HPDE6-E6E7 (cell line): ENCODE results near the gene RPL12.

ENCODE experiments used
- DNase-seq: peaks from one replicate; pipeline ENCODE4 v3.0.0; 2011; ENCODE audit warnings: missing footprints; ENCODE audit errors: extremely low spot score

RPL12 gene

GRCh38 chr9:127450830-127451607, at the start of gene RPL12, which contains the start of gene LRSAM1:
RPL12 (minus strand) TSS chr9:127451406; CDS start chr9:127451317, 89 bp downstream.
LRSAM1 (plus strand) TSS chr9:127451510; CDS start chr9:127454528, 3,018 bp downstream.
- peak; percentile 88 for DNase-seq

- DNase-seq: no peak
Observed at GRCh38 chr9:127500862-127501261, 49.7 kb upstream of the RPL12 start.

DNA sequence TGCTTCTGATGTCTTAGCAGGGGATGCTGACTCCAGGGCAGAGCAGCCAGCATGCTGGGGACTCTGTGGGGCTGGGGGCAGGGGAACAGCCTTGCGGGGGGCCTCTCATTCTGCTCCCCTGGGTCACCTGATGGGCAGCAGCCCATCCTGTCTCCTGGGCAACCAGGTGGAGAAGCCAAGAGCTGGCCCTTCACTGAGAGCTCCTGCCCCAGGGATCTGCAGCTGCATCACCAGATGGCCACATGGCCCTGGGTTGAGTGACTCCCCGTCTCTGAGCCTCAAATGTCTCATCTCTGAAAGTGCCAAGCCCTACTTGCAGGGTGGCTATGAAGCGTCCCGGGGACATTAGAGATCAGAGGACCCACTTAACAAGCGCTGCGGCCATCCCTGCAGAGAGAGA, 49.2 kb upstream of the RPL12 start:
- DNase-seq: no peak

DNA sequence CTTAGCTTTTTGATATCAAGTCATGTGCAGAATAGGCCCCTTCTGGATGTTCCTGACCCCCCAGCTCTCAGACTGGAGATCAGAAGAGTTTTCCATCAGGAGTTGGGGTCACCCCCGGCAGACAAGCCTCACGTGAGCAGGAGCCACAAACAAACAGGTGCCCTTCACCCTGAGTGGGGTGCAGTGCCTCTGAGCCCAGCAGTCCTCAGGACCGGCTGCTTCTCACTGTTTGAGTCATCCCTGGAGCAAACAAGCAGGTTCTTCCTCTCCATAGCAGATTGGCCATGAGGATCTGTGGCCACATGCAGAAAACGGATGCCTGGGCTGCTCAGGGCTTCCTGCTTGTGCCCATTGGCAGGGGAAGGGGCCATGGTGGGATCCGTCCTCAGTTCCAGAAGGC, 47.1 kb upstream of the RPL12 start:
- peak; percentile 63 for DNase-seq

GRCh38 chr9:127497656-127498290, 46.6 kb upstream of the RPL12 start:
- DNase-seq: no peak

- DNase-seq: no peak
Observed at GRCh38 chr9:127496974-127497373, 45.8 kb upstream of the RPL12 start.

DNA sequence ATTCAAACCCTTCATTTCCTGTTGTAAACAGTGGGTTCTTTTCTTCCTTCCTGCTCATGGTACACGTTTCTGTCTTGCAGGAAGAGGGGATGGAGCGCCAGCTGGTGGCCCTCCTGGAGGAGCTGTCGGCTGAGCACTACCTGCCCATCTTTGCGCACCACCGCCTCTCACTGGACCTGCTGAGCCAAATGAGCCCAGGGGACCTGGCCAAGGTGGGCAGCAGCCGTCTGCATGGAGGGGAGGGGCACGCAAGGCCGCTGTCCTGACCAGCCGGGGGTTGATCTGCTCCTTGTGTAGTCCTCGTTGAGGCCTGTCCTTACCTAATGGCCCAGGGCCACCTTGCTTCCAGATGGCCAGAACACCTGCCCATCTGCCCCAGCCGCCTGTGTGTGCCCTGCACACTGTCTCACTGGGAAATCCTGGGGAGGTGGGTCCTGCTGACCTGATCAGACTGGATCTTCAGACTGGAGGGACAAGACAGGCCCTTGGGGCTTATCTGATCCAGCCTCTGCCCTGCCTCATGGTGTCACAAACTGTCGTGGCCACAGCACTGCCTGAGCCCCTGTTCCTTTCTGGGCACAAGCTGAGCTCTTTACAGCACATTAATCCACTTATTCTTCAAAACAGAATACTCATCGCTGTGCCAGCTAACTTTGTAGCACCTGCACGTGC, 44.8 kb upstream of the RPL12 start:
- DNase-seq: no peak

DNA sequence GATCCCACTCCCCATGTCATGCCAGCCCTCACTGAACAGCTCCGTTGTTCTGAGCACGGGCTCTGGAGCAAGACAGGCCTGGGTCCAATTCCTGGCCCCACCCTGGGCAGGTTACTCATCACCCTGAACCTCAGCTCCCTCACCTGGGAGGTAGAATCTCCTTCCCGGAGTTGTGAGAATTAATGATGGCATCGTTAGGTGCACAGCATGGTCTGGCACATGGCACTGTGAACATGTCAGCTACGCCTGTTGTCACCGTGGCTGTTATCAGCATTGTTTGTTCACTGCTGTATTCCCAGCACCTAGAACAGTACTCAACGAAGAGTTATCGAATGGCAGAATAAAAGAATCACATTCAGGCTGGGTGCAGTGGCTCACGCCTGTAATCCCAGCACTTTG, 43.1 kb upstream of the RPL12 start:
- DNase-seq: no peak

DNA sequence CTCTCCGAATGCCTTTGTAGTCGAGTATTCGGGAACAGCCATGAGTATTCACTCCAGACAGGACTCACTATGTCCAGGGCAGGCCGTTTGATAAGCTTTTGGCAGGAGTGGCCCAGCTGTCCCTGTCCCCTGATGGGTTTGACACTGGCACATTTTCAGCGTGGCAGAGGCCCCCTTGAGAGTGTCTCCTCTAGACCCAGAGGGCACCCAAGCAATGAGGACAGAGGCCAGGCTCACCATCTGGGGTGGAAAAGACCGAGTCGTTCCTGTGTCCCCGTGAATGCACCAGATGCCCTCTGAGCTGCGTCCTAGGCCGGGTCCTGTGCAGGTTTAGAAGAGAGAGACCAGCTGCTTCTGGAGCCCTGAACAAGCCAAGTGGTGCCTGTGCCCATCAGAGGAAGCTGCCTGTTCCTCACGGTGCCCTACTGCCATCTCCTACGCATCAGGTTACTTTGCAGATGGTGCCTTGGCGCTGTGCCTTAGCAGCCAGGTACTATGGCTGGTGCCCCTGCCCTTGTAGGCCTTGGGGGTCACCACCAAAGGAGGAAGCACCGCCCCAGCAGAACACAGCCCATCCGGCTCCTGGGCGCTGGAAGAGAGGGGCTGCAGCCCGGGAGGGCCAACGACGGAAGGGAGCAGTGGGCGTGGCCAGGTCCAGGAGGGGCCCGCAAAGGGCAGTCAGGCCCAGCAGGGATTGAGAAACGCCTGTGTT, 42.5 kb upstream of the RPL12 start:
- DNase-seq: no peak

DNA sequence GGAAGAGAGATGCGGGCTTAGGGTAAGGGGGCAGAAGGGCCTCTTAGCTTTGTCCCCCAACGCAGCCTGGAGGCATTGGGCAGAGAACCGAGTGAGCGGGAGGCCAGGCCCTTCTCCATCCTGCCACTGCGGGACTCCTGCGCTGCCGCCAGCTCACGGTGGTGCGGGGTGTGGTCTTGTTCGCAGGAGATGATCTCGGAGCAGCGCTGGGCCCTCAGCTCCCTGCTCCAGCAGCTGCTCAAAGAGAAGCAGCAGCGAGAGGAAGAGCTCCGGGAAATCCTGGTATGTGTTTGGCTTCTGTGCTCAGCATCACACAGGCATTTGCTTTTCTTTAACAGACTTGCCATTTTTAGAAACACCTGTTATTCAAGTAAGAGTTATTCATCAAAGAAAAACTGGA, 41.4 kb upstream of the RPL12 start:
- no peak for DNase-seq

DNA sequence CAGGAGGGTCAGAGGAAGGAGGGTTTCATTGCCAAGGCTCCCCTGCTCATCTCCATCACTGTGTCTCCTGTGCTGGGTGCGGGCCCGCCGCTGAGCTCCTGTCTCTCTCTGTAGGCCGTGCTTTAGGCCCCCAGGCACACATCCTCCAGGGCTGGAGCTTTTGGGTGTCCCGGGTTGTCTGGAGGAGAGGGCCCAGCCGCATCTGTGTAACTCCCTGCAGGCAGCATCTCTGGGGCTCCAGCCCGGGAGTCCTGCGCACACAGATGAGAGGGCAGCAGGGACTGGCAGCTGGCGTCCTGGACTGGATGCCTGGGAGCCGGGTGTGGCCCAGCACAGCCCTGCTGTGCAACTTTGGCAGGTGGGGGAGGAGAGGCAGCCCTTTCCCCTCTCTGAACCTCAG, 40.3 kb upstream of the RPL12 start:
- DNase-seq: no peak

GRCh38 chr9:127490535-127491230, 39.5 kb upstream of the RPL12 start:
- no peak for DNase-seq

DNA sequence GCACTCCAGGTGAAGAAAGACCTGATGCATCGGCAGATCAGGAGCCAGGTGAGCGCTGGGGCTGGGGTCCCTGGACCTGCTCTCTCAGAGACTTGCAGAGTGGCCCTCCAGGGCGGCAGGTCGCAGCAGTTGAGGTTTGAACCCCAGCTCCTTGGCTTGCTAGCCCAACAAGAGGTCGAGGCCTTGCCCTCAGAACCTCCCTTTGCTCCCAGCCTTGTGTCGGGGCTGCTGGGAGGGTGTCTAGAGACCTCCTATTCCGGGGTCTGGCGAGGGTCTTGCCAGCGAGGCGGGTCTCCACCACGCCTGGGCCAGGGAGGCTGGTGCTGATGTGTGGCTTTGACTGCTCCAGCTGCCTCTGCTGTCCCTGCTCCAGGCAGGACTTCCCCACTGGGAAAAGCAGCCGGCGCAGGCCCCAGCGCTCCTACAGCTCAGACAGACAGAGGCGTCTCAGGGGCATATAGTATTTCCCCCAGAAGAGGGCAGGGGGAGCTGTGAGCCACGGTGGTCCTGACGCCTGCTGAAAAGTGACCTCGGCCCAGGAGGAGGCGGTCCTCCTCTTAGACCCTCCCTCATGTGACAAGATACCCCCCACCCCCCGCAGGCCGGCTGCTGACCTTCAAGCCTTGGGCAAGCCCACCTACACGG, 38.4 kb upstream of the RPL12 start:
- no peak for DNase-seq

- DNase-seq: no peak
Observed at GRCh38 chr9:127488946-127489345, 37.7 kb upstream of the RPL12 start.

DNA sequence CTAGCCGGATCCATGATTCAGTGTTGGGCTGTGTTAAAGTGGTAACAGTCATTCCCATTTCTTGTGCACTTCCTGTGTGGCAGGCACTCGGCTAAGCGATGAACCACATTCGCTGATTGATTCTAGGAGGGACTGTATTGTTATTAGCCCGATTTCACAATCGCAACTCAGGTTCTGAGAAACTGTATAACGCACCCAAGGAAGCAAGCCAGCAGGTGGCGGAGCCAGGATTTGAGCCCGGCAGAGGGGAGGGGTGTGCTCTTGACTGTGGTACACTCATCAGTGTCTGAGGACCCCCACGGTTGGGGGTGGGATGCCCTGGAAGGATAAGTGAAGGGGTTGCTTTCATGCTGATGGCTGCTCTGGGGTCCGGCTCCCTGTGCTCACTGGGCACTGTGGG, 34.8 kb upstream of the RPL12 start:
- DNase-seq: no peak

DNA sequence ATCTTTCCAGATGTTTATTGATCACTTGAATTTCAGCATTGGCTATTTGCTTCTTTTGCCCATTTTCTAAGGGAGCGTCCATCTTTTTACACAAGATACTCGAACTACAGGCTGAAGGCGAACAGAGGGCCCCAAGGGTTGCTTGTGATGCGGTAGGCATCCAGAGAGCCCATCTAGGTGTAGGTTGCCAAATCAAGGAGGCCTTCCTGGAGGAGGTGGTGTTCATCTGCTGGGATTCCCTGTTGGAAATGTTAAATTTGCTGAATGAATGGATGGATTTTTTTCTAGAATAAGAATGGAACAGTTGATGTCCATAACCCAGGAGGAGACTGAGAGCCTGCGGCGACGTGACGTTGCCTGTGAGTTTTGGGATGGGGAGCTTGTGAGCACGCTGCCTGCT, 31.5 kb upstream of the RPL12 start:
- no peak for DNase-seq

GRCh38 chr9:127479507-127480081, 28.4 kb upstream of the RPL12 start:
- DNase-seq: no peak

GRCh38 chr9:127474592-127474991, 23.4 kb upstream of the RPL12 start:
- no peak for DNase-seq

- DNase-seq: no peak
Observed at GRCh38 chr9:127473932-127474331, 22.7 kb upstream of the RPL12 start.

DNA sequence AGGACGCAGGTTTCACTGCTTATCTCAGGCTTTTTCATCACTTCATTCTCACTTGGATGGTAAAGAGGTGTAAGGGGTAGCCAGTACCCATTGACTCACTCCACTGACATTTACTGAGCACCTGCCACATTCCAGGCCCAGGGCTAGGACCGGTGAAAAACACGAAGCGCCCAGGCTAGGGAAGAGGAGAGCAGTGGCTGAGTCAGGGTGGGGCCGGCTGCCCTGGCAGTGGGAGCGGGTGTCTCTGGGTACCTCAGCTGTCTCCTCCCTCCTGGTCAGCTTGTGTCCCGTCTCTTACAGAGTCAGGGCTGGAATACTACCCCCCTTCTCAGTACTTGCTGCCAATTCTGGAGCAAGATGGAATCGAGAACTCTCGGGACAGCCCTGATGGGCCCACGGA, 22.3 kb upstream of the RPL12 start:
- DNase-seq: no peak

DNA sequence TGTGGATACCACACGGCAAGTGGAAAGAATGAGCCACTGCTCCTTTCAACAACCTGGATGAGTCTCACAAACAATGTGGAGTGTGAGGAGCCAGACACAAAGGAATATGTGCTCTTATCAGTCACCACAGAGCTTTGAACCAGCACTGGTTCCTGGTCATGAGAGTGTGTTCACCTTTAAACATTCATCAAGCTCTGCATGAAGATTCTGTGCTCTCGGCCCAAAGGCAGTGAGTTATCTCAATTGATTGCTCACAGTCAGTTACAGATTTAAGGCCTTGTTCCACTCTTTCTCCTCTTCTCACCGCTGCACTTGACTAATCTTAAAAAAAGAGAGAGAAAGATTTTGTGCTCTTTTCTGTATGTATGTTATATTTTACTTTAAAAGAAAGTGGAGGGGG, 19.5 kb upstream of the RPL12 start:
- DNase-seq: no peak
